ENCODE data around the gene EFEMP2. TPM values are rescaled to one million over a fixed set of nuclear protein-coding genes. Genes with fewer than 3 reads are reported as not detected.

The EFEMP2 gene
- total RNA-seq, 1 donor from 2014 or later, result 39.7 TPM

DNA sequence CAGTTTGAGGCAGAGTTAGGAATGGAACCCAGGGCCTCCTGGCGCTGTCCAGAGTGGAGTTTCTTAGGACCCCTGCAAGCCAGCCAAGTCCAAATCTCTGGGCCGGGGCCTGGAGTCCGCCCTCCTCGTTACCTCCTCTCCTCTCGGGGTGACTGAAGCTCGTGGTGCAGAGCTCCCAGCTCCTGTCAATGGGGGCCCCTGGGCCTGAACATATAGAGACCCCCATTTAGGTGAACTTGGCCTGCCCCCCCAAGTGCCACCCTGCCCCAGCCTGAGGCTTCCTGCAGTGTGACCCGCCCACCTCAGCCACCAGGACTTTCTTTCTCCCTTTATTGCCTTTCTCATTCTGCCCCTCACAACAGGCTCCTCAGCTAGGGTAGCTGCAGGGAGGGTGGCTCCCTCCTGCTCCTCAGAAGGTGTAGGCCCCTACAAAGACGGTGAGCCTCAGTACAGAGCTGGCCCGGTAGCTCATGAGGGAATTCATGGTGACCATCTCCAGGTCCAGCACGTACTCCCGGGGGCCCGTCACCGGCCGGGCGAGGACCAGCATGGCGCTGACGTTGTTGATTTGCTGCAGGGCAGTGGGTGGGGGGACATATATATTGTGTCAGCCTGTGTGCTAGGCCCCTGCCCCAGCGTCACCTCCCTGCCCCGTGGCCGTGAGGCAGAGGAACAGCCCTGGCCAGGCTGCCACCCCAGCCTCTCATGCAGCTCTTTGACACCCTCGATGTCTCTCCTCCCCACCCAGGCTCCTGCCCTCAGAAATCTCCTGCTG is 5.9 kb downstream of the EFEMP2 start:
- DNase-seq, result no peak

DNA sequence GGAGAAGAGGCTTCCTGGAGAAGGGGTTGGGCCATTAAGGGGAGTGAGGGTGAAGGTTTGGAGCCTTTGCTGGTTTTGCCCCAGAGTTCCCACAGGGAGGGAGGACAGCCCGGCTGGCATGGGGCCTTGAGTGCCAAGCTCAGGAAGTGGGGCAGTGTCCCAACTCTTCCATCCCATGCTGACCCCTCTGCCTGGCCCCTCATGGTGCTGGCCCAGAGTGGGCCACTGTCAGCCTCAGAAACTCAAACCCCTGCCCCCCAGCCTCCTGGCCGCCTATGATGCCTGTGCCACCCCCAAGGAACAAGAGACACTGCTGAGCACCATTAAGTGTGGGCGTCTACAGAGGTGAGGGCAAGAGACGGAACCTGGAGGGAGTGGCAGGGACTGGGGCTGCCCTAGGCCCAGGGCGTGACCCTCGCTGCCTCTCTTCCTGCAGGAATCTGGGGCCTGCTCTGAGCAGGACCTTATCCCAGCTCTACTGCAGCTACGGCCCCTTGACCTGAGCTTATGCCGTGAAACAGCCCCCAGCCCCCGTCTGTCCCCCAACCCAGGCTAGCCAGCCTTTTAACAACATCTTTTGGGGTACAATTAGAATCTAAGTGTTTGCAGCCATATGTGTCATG is 6.9 kb downstream of the EFEMP2 start:
- no peak for DNase-seq

DNA sequence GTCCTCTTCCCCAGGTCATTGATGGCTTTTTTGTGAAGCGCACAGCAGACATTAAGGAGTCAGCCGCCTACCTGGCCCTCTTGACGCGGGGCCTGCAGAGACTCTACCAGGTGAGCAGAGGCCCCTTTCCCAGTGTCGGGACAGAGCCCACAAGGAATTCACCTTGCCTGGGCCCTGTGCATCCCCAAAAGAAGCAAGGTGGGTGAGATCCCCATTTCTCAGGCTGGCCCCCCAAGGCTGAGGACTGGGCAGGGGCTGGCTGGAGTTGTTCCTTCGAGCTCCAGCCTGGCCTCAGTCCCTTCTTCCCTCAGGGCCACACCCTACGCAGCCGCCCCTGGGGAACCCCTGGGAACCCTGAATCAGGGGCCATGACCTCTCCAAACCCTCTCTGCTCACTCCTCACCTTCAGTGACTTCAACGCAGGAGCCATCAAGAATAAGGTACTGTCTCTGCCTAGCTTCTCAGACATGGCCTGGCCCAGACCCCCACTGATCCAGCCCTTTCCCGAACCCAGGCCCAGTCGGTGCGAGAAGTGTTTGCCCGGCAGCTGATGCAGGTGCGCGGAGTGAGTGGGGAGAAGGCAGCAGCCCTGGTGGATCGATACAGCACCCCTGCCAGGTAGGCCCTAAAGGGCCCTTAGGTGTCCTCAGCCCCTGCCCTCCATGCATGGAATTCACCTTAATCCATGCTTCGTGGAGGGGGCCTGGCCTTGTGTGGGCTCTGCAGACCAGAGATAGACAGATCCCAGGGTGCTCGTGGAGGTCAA is 7.7 kb downstream of the EFEMP2 start:
- no peak for DNase-seq

DNA sequence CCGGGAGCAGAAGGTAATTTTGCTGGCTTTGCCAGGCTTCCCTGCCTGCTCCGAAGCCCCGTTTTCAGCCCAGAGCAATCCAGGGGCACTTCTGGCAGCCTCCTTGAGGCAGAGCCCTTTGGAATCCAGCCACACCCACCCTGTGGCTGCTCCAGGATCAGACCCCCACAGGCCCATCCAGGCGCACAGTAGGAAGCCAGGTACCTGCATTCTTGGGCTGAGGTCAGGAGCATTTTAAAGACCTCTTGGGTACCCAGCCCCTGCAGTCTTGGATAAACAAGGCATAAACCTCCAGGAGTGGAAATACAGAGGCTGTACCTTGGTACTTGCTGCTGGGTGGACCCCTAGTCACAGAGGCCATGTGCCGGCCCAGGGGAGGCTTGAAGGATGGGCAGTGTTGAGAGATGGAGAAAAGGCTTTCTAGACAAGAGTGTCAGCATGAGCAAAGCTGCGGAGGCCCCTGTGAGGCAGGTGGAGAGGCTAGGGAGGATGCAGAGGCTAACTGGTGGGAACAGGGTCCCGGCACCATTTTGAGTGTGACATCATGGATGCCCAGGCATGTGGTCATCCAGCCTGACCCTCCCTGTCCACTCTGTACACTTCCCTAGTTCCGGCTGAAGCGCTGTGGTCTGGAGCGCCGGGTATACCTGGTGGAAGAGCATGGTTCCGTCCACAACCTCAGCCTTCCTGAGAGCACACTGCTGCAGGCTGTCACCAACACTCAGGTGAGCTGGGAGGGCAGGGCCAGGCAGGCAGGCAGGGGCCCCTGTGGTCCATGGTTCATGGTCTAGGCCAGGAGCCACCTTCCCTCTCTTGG is 8.5 kb downstream of the EFEMP2 start:
- no peak for DNase-seq

DNA sequence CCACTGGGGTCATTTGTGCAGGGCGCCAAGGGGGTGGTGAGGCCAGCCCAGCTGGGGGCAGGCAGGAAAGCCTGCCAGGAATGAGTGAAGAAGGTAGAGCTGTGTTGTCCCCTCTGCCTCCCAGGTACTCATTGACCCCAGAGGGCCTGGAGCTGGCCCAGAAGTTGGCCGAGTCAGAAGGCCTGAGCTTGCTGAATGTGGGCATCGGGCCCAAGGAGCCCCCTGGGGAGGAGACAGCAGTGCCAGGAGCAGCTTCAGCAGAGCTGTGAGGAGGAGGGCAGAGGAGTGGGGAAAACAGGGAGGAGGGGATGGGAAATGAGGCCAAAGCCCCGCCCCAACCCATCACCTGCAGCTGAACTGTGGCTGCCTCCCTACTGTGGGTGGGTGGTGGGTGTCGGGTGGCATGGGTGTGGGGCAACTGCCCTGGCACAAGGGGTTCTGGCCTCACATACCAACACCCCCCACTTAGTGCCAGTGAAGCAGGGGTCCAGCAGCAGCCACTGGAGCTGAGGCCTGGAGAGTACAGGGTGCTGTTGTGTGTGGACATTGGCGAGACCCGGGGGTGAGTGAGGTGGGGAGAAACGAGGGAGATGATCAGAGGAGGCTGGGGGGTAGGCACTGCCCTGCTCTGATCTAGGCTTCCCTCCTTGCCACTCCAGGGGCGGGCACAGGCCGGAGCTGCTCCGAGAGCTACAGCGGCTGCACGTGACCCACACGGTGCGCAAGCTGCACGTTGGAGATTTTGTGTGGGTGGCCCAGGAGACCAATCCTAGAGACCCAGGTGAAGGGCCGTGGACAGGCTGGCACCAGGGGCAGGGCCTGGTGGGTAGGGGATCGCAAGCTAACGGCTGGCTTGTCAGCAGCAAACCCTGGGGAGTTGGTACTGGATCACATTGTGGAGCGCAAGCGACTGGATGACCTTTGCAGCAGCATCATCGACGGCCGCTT is 9.4 kb downstream of the EFEMP2 start:
- no peak for DNase-seq

DNA sequence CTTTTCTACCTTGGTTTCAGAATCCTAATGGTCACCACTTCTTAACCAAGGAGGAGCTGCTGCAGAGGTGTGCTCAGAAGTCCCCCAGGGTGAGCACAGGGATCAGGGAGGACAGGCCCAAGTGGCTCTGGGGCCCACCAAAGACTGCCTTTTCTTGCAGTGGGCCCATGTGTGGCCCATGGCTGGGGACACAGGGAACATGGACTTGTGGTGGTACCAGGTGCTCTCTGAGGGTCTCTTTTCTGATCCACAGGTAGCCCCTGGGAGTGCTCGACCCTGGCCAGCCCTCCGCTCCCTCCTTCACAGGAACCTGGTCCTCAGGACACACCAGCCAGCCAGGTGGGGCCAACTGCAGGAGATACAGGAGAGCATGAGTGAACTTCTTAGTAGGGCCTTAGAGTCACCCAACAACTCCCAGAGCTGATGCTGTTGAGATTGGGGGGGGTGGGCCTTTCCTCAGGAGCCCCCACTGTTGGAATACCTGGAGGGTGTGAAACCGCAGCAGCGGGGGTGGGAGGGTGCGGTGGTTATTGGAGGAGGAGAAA is 10.3 kb downstream of the EFEMP2 start:
- no peak for DNase-seq

DNA sequence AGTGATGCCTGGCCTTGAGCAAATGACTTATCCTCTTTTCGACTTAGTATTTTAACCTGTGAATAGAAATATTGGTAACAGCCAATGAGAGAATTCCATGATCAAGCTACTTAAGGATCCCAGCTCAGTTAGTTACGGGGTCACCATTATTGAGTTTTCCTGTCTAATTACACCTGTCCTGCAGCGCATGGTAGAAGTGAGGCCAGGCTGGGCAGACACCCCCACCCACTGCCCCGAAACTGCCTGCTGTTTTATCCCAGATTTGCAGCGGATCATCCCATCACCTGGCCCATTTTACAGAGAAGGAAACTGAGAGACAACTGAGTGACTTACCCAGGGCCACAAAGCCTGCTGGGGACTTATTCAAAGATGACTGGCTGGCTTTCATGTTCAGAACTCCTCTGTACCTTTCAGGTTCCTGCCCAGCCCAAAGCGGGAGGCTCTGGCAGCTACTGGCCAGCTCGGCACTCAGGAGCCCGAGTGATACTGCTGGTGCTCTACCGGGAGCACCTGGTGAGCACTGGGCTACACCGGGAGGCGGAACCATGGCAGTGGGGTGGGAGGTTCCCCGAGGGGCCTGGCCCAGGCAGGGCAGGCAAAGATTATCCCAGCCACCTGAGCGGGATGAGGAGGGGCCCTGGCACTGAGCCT is 10.9 kb downstream of the EFEMP2 start:
- DNase-seq, result peak; percentile 1

DNA sequence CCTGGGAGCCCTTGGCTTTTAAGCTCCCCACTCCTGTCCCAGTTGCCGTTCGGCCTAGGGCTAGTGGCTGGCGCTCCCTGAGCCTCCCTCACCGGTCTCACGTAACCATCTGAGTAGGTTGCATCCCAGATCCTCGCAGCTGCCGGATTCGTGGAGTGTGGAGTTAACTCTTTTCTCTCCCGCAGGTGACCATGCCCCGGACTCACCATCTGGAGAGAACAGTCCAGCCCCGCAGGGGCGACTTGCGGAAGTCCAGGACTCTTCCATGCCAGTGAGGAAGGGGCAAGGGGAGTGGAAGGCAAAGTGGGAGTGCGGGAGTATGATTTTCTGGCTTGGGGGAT is 11.5 kb downstream of the EFEMP2 start:
- peak; percentile 14 for DNase-seq

DNA sequence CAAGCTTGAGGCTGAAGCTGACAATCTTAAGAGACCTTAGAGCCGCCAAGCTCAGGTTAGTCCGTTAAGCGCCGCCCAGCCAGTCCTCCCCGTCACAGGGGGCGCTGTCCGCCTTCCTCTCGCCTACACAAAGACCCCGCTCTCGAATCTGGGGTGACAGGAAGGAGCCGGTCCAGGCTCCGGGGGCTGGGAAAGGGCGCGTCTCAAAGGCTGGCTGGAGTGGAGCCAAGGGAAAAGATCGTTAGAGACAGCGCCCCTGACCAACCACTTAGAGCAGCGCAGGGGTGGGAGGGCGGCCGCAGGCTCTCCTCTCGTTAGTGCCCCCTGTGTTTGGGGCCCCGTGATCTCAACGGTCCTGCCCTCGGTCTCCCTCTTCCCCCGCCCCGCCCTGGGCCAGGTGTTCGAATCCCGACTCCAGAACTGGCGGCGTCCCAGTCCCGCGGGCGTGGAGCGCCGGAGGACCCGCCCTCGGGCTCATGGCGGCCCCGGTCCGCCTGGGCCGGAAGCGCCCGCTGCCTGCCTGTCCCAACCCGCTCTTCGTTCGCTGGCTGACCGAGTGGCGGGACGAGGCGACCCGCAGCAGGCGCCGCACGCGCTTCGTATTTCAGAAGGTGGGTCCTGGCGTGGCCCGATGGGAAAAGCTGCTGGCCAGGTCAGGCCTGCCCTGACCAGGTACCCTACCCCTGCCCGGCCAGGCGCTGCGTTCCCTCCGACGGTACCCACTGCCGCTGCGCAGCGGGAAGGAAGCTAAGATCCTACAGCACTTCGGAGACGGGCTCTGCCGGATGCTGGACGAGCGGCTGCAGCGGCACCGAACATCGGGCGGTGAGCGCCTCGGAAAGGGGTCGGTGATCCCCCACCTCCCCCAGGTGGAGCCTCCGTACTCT is 12.1 kb downstream of the EFEMP2 start, which contains the start of gene MUS81:
Gene MUS81, plus strand, starts transcription at position 156 of the 887 bp plus-strand sequence. Its CDS starts 321 bp downstream, at position 477.
- peak; percentile 99 for DNase-seq

DNA sequence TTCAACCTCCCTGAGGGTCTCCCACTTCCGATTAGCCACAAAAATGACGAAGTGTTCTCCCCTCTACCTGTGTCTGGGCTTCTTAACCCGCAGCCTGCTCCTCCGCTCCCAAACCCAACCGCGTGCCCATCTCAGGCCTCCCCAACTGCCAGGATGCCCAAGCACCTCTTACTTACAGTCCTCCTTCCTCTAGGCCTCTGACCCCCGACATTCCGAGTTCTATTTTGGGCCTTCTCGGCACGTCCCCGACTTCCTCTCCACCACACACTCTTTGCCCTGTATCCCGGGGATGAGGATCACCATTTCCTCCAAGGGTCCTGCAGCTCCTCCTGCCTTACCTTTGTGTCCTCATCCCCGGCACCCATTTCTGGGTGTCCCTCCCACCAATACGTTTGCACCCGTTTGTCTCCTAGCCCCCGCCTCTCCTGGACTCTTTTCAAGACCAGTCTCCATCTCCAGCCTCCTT is 12.8 kb downstream of the EFEMP2 start:
- no peak for DNase-seq

DNA sequence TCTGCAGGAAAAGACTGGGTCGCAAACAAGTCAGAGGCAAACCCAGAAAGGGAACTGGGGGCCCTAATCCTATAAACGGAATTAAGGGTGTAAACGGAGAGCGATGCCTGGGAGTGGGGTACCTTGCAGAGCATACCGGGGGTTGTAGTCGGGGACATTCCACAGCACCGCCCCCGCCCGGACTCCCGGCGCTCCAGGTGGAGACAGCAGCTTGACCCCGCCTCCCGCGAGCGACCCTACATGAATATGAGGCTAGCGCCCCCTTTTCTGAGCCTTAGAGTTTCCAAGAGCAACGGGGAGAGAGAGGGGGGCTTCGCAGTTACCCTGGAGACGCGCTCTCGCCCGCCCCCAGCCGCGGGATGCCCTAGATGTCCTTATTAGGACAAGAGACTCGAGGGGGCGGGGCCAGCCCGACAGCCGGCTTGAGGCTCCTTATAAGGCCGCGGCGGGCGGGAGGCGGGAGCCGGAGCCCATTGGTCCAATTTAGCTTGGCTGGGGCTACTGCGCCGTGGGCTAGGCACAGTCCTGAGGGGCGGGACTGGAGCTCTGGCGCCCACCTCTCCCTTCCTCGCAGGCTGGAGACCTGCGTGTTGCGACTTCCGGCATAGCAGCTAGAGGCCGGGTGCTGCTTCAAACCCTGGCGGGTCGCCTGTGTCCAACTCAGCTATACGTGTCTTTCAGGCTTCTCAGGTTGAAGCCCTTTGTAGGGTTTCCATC is 13.3 kb downstream of the EFEMP2 start:
- DNase-seq, result peak; percentile 99

DNA sequence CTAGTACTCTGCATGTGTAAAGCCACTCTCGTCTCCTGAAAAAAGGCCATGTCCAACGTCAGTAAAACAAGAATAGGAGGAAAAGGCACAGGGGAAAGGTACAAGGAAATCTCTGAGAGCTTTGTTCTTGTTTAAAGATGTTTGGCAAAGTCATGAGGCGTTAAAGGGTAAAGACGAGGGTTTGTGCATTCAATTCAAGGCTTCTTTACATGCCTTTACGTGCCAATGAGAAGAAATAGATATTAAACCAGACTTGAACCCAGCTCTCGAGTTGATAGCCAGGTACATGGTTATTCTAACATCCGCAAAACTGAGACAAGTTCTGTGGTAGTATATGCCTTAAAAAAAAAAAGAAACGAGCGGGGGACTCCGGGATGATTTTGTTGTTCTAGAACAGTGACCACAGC is 13.9 kb downstream of the EFEMP2 start:
- no peak for DNase-seq

DNA sequence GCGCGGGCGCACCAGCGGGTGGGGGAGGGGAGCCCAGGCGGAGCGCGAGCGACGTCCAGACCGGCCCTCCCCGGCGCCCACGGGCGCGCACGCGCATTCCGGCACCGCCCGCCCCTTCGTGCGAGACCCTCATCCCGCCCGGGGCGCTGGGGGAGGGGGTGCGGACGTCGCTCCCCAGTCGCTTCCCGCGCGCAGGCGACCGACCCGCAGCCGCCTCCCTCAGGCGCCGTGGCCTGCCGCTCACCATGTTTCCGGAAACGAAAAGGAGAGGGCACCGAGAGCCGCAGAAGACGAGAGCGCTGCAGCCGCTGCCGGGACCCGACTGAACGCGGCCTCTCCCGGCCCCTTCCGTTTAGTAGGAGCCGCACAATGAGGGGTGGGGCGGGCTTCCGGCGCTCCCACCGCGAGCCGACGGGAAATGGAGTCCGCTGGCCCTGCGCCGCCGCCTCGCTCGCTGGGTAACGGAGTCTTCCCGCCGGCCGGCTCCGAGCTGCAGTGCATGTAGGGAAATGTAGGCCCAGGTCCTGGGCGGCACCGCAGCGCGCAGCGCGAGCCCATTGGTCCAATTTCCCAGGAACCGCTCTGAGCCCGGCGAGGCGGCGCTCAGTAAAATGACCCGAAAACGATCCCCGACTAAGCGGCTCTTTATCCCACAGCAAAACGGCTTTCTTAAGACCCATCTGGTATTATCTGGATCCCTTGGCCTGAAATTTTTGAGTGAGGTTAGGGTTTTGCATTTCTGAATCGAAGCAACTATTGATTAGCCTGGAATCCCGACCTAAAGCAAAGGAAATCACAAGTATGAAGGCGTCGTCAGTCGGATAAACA is 14.5 kb downstream of the EFEMP2 start, which contains the start of gene CFL1:
Gene CFL1, minus strand, starts transcription at position 328 of the 828 bp plus-strand sequence. Its CDS starts 81 bp downstream, at position 247.
- DNase-seq, result peak; percentile 99

DNA sequence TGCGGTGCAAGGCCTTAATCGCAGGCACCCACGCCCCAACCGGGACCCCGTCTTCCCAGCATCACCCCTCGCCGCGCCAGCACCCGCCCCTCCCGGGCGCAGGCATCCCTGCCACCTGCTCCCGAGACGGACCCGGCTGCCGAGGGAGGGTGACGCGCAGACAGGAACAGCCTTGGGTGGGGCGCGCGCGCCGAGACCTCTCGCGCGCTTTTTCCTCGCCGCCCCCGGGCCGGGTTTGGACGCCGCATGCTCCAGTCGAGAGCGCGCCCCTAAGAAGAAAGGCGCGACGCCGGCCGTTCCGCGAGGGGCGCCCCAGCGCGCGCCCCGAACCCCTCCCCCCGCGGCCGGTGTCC is 15.1 kb downstream of the EFEMP2 start:
- no peak for DNase-seq

DNA sequence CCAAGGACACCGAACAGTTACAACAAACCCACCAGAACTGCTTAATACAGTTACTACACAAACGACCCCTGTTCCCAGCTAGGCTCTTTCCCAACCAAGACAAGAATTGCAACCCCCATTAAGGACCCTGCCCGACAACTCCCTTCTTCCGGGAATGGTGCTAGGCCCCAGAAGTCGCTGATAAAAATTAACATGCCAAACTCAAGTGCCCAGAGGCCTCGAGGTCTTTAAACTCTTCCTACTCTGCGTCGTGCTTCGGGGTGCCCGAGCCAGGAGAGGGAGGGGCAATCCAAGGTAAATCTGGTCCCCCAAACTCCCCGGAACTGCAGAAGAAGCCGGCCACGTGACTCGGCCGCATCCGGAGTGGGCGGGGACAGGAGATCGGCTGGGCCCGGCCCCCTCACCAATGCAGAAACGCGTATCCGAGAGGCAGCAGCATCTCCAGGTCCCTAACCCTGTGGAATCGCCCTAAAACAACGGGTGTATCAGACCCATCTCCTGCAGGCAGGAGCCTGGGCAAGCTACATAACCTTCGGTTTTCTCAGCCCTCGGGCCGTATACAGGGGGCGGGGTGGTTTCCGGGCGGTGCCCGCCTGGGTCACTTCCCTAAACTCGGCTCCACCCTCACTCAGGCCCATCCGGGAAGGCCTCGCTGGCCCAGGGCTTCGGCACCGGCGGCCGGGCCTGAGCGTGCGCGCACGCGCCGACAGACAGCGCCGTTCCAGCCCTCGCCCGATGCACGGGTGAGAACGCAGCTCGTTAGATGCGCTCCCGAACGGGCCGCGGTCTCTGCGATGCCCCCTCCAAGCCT is 15.7 kb downstream of the EFEMP2 start:
- peak; percentile 81 for DNase-seq

DNA sequence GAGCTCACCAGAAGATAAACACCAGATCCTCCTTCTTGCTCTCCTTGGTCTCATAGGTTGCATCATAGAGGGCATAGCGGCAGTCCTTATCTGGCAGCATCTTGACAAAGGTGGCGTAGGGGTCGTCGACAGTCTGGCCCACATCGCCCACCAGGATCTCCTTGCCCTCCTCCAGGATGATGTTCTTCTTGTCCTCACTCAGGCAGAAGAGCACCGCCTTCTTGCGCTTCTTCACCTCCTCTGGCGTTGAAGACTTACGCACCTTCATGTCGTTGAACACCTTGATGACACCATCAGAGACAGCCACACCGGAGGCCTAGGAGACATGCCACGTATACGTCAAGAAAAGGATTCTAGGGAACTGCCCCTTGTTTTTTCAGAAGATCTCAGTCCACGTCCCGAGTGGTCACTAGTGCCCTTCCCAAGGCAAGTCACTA is 16.7 kb downstream of the EFEMP2 start:
- DNase-seq, result peak; percentile 0

Measured in tongue (tissue), 2 donors.